ENCODE data around the gene RIPOR3. TPM values are rescaled to one million over a fixed set of nuclear protein-coding genes. Genes with fewer than 3 reads are reported as not detected.

Gene RIPOR3
- total and polyA plus RNA-seq, 4 donors, result 4.3 to 9.9 (median 7.7) TPM

- H3K9me3 ChIP-seq (ENCODE audit: control insufficient read depth in 4 of 4, insufficient read depth in 3 of 4, low read length in 3 of 4), result no peaks in the 10 kb centered on the region
- ATAC-seq (ENCODE audit: insufficient read depth, low FRiP score) (no peak), DNase-seq (no peak)
- H3K36me3 ChIP-seq (ENCODE audit: control insufficient read depth in 4 of 4, insufficient read depth in 4 of 4, low read length in 4 of 4), result peaks cover 14 to 41% (median 26%) of the 10 kb centered on the region in 4 donors
- TF ChIP-seq, protein P1, sequence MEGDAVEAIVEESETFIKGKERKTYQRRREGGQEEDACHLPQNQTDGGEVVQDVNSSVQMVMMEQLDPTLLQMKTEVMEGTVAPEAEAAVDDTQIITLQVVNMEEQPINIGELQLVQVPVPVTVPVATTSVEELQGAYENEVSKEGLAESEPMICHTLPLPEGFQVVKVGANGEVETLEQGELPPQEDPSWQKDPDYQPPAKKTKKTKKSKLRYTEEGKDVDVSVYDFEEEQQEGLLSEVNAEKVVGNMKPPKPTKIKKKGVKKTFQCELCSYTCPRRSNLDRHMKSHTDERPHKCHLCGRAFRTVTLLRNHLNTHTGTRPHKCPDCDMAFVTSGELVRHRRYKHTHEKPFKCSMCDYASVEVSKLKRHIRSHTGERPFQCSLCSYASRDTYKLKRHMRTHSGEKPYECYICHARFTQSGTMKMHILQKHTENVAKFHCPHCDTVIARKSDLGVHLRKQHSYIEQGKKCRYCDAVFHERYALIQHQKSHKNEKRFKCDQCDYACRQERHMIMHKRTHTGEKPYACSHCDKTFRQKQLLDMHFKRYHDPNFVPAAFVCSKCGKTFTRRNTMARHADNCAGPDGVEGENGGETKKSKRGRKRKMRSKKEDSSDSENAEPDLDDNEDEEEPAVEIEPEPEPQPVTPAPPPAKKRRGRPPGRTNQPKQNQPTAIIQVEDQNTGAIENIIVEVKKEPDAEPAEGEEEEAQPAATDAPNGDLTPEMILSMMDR (IDR thresholded peaks at IDR 0.05; ENCODE audit: control extremely low read depth, extremely low read depth), result no peak
- no peaks in the 10 kb centered on the region for H3K27me3 ChIP-seq (ENCODE audit: control insufficient read depth in 3 of 3, insufficient read depth in 3 of 3, low read length in 2 of 3)
- H3K4me3 ChIP-seq, result no peak overlapping the region
- no peak overlapping the region for H3K9ac ChIP-seq (ENCODE audit: insufficient read depth in 1 of 2, low read length in 2 of 2)
- WGBS, 2 donors, result 91 to 94% methylated on average over 19 of the region's 19 CpGs
- H3K27ac ChIP-seq (ENCODE audit: low read depth in 1 of 2, low read length in 1 of 2), result no peak overlapping the region
- peaks cover 0 to 4% (median 0%) of the 10 kb centered on the region in 5 donors for H3K4me1 ChIP-seq (ENCODE audit: control insufficient read depth in 5 of 5, insufficient read depth in 5 of 5, low read length in 5 of 5)
Observed at GRCh38 chr20:50587291-50587961, 103.9 kb downstream of the RIPOR3 start.

- H3K36me3 ChIP-seq (ENCODE audit: control insufficient read depth in 4 of 4, insufficient read depth in 4 of 4, low read length in 4 of 4), result peaks cover 14 to 47% (median 31%) of the 10 kb centered on the region in 4 donors
Observed at GRCh38 chr20:50586531-50587232, 104.7 kb downstream of the RIPOR3 start.

DNA sequence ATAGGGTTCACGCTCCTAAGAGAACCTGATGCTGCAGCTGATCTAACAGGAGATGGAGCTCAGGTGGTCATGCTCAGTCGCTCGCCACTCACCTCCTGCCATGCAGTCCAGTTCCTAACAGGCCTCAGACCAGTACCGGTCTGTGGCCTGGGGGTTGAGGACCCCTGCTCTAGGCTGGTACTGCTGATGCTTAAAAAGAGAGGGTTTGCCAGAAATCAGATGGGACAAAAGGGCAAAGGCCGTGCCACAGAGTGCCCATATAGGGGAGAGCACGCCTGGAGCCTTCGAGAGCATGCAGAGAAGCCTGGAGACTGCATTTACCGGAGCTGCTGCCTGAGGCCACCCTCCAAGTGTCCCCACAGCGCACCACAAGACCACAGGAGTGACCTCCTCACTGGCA, 105.7 kb downstream of the RIPOR3 start:
- 96% methylated on average over 9 of the region's 9 CpGs for WGBS, 2 donors
- DNase-seq (no peak), ATAC-seq (ENCODE audit: insufficient read depth, low FRiP score) (no peak)
- Histone ChIP-seq H3K9ac (ENCODE audit: insufficient read depth in 1 of 2, low read length in 2 of 2) (no peak overlapping the region), H3K9me3 (ENCODE audit: control insufficient read depth in 4 of 4, insufficient read depth in 3 of 4, low read length in 3 of 4) (no peaks in the 10 kb centered on the region), H3K4me3 (no peak overlapping the region), H3K4me1 (ENCODE audit: control insufficient read depth in 5 of 5, insufficient read depth in 5 of 5, low read length in 5 of 5) (no peaks in the 10 kb centered on the region), H3K27me3 (ENCODE audit: control insufficient read depth in 3 of 3, insufficient read depth in 3 of 3, low read length in 2 of 3) (no peaks in the 10 kb centered on the region), H3K36me3 (ENCODE audit: control insufficient read depth in 4 of 4, insufficient read depth in 4 of 4, low read length in 4 of 4) (peaks cover 21 to 54% (median 38%) of the 10 kb centered on the region in 4 donors), H3K27ac (ENCODE audit: low read depth in 1 of 2, low read length in 1 of 2) (no peak overlapping the region)
- TF ChIP-seq, protein P1 (IDR thresholded peaks at IDR 0.05; ENCODE audit: control extremely low read depth, extremely low read depth), result no peak

More at GRCh38 chr20:50586531-50587232, 104.7 kb downstream of the RIPOR3 start:
- DNase-seq (no peak), ATAC-seq (ENCODE audit: insufficient read depth, low FRiP score) (no peak)
- no peak overlapping the region for H3K4me3 ChIP-seq
- 94 to 96% methylated on average over 13 of the region's 13 CpGs for WGBS, 2 donors
- TF ChIP-seq, protein P1 (IDR thresholded peaks at IDR 0.05; ENCODE audit: control extremely low read depth, extremely low read depth), result no peak
- no peak overlapping the region for H3K27ac ChIP-seq (ENCODE audit: low read depth in 1 of 2, low read length in 1 of 2)
- H3K4me1 ChIP-seq (ENCODE audit: control insufficient read depth in 5 of 5, insufficient read depth in 5 of 5, low read length in 5 of 5), result no peaks in the 10 kb centered on the region
- no peaks in the 10 kb centered on the region for H3K9me3 ChIP-seq (ENCODE audit: control insufficient read depth in 4 of 4, insufficient read depth in 3 of 4, low read length in 3 of 4)
- H3K27me3 ChIP-seq (ENCODE audit: control insufficient read depth in 3 of 3, insufficient read depth in 3 of 3, low read length in 2 of 3), result no peaks in the 10 kb centered on the region
- H3K9ac ChIP-seq (ENCODE audit: insufficient read depth in 1 of 2, low read length in 2 of 2), result no peak overlapping the region

All from lung (tissue), 12 donors.